Dedifferentiated amniotic fluid mesenchymal stem cell (primary cell): ENCODE measurements around the gene DBI.
A peak's percentile ranks its signal among the peaks of the same experiment; 100 is the strongest.
"Not testable (repeated sequence)": the region's sequence is repeated elsewhere in the genome, so short reads cannot be mapped to it uniquely, and the experiment has no call there.

ENCODE experiments used
- DNase-seq: peaks from one replicate; pipeline ENCODE4 v3.0.0-alpha.2; 2016; ENCODE audit errors: extremely low spot score

DBI gene

GRCh38 chr2:119365436-119365835 lies 1.3 kb upstream of the DBI start:
- DNase-seq: no peak

DNA sequence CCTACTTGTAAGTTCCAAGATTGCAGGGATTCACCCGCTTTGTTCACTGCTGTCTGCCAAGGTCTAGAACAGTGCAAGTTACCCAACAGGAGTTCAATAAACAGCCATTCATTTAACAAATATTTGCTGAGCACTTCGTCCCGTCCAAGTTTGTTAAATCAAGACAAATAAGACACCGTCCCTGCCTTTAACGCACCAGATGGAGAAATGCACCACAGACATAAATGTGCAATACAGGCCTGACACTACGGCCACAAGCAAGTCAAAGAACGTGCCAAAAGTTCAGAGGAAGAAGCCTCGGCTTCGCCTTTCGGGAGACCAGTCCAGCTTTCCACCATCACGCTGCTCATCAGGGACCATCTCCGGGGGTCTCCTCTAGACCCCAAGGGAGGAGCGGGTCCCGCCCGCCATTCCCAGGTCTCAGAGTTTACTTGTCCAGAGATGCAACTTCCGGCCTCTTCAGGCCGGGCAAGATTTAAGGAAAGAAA lies 572 bp upstream of the DBI start:
- DNase-seq: no peak

- DNase-seq: no peak
Measured at GRCh38 chr2:119367472-119368099, 809 bp downstream of the DBI start.

DNA sequence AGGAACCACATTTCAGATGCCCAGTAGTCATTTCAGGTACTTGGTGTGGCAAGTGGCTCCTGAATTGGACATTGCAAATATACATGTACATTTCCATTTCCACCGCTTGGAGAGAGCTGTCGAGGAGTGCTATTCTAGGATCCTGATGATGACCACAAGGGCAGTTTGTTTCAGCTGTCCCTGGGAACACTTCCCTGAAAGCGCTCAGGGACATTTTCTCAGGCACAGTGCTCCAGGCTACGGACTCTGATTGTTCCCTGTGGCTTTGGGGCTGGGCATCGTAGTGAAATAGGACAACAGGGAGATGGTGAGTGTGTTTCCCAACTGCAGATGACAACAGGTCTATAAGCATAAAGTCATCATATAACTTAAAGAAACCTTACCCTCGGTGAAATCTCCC lies 3.1 kb downstream of the DBI start:
- no peak for DNase-seq

DNA sequence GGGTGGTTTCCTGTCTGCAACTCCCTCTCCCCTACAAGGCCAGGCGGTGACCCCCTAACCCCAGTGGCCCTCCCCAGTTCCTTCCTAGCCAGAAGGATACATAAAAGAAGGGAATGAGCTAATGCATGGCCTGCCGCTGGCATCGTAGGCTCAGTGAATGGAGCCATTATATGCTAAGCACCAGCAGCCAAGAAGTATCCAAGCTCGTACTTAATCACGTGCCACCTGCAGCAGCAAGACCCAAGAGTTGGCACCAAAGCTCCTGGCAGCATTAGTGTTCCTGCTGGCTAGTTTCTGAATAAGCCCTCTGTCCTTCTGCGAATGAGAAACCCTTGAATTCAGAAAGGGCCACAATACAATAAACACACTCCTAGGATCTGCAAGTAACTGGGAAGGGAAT lies 4.3 kb downstream of the DBI start:
- DNase-seq: no peak

GRCh38 chr2:119372778-119373568 lies 6.2 kb downstream of the DBI start:
- no peak for DNase-seq

- DNase-seq: not testable (repeated sequence)
Measured at GRCh38 chr2:119373907-119374745, 7.3 kb downstream of the DBI start.

GRCh38 chr2:119376406-119376805 lies 9.6 kb downstream of the DBI start:
- DNase-seq: not testable (repeated sequence)

GRCh38 chr2:119376810-119377209 lies 10.0 kb downstream of the DBI start:
- no peak for DNase-seq

GRCh38 chr2:119377294-119377992 lies 10.7 kb downstream of the DBI start:
- no peak for DNase-seq

DNA sequence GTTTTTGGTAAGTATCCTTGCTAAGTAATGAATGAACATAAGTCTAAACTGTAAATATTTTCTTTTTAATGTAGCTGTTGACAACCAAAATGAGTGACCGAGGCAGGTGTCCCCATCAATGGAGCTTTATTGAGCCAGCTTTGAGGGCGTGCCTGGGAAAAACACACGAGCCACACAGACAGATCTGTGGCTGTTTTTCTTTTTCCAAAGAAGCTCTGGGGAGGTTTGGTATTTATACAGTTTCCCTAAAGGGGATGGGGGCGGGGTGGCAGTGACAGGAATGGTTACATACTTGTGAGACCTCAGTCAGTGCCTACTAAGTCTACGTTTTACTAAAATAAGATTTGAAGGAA lies 11.2 kb downstream of the DBI start:
- no peak for DNase-seq

DNA sequence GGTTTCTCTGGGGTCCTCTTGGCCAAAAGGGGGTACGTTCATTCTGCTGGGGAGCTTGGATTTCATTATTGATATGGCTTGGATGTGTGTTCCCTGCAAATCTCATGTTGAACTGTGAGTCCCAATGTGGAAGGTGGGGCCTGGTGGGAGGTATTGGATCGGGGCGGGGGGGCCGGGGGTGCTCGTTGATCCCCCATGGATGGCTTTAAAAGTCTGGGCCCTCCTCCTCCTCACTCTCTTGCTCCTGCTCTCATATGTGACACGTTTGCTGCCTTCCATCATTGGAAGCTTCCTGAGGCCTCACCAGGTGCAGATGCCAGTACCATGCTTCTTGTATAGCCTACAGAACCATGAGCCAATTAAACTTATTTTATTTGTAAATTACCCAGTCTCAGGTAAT lies 11.8 kb downstream of the DBI start:
- no peak for DNase-seq

- DNase-seq: no peak
Measured at GRCh38 chr2:119383410-119384140, 16.8 kb downstream of the DBI start.

DNA sequence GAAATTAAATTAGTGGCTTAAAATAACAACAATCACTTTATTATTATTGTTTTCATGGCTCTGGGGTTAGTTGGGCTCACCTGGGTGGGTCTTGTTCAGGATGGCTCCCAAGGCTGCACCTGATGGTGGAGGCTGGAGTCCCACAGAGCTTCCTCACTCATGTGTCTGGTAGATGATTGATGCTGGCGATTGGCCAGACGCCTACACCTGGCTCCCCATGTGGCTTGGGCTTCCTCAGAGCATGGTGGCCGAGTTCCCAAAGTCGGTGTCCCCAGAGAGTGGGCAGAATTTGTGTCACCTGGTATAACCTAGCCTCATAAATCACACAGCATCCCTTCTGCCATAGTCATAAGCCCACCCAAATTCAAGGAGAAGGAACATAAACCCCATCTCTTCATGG lies 18.2 kb downstream of the DBI start:
- no peak for DNase-seq

DNA sequence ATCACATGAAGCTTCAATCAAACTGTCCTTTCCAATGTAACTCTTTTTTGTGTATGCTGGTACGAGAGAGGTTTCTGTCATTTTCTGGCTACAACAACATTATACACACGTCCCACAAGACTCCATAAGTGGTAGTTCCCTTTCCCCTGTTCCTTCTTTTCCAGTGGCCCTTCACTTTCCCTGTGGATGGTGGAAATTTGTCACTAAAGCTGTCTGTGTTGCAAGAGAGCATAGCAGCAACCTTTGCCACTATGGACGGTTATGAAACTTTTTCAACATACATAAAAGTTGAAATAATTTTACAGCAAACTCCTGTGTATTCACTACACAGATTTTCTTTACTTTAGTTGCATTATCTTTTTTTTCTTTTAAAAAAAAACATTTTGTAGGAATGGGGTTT lies 18.7 kb downstream of the DBI start:
- no peak for DNase-seq

DNA sequence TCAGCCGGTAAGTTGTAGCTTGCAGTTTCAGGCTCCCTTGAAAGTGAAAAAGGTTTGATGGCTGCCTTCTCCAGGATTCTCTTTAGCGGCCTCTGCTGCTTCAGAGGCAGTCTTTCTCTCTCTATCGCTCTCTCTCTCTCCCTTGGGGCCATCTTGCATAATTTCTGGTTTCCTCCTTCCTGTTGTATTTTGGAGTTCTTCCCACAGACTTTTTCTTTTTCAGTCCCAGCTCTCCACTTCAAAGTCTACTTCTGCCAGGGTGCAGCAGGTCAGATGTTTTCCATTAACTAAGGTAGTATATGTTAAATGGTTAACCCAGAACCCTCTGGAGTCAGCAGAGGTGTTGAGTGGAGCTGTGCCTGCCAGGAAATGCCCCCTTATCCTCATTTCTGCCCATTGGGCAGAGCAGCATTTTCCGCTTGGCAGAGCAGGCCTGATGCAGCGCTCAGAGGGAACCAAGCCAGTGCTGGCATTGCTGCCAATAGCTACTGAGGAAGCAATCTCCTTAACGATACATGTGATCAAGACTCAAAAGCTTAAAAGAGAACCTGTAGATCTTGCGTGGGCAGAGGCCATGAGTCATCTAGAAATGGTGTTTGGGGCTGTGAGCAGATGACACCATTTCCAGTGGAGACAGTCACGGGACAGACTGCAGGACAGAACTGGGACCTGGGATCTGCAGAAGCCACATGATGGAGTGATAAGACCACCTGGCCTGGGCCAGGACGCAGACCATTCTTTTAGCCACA lies 20.8 kb downstream of the DBI start:
- DNase-seq: peak; percentile 36

GRCh38 chr2:119389615-119390306 lies 23.0 kb downstream of the DBI start:
- no peak for DNase-seq

- no peak for DNase-seq
Measured at GRCh38 chr2:119393971-119394748, 27.4 kb downstream of the DBI start.

- no peak for DNase-seq
Measured at GRCh38 chr2:119397196-119397595, 30.4 kb downstream of the DBI start.
